HG03175 (cell line): ENCODE measurements around the gene ZSWIM6.

Source experiments
- ATAC-seq: cut with Tn5 transposase; IDR thresholded peaks from one replicate; pipeline ENCODE4 v1.9.1; 2021; ENCODE audit warnings: mild to moderate bottlenecking, moderate library complexity; ENCODE audit not compliant: unreplicated experiment

The ZSWIM6 gene

GRCh38 chr5:61472172-61472958, 140.3 kb downstream of the ZSWIM6 start:
- no peak for ATAC-seq

- no peak for ATAC-seq
These were observed 142.7 kb downstream of the ZSWIM6 start for GRCh38 chr5:61474746-61475145.

DNA sequence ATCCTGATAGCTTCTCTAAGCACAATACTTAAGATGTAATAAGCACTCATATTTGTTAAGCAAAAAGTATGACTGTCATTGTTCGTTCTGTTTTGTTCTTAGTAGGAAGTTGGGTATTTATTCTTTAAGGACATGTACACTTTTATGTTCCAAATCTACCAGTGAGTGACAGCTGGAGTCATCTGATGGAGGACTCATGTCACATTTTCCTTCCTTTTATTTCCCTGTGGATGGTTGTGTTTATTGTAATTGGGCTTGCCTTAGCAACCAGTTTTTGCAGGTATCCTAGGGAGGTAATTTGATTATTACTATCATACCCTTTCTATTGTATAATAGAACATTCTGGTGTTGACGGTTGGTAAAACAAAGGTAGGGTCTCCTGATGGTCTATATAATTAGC, 145.7 kb downstream of the ZSWIM6 start:
- no peak for ATAC-seq

- no peak for ATAC-seq
These were observed 148.0 kb downstream of the ZSWIM6 start for GRCh38 chr5:61479850-61480614.

DNA sequence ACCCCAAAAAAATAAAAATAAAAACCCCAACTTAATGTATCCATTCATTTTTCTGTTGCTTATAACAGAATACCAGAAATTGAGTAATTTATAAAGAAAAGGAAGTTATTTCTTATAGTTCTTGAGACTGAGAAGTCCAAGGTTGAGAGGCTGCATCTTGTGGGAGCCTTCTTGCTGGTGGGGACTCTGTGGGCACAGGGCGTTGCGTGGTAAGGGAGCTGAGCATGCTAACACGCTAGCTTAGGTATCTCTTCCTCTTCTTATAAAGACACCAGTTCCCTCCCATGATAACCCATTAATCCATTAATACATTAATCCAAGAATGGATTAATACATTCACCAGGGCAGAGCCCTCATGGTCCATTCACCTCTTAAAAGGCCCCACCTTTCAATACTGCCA, 150.9 kb downstream of the ZSWIM6 start:
- no peak for ATAC-seq

DNA sequence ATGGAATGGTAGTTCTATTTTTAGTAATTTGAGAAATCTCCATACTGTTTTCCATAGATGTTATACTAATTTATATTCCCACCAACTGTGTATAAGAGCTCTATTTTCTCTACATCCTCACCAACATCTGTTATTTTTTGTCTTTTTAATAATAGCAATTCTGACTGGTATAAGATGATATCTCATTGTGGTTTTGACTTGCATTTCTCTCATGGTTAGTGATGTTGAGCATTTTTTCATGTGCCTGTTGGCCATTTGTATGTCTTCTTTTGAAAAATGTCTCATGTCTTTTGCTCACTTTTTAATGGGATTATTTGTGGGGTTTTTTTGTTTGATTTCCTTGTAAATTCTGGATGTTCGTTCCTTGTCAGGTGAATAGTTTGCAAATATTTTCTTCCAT, 154.4 kb downstream of the ZSWIM6 start:
- no peak for ATAC-seq

DNA sequence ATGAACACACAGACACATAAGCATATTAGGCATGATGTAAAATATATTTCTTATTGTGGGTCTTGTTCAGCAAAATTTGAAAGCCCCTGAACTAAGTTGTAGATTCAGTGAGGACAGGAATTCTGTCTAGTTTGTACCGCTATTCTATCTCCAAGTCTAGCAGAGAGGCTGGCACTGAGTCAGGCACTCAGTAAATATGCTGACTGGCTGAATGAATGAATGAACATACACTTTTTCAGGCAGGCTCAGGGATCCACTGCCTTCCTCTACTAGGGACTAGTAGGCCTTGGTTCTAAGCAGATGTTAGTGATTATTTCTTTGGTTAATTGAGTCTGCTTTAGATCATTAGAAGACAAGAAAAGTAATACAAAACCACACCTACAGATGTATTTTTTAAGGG, 157.5 kb downstream of the ZSWIM6 start:
- no peak for ATAC-seq

DNA sequence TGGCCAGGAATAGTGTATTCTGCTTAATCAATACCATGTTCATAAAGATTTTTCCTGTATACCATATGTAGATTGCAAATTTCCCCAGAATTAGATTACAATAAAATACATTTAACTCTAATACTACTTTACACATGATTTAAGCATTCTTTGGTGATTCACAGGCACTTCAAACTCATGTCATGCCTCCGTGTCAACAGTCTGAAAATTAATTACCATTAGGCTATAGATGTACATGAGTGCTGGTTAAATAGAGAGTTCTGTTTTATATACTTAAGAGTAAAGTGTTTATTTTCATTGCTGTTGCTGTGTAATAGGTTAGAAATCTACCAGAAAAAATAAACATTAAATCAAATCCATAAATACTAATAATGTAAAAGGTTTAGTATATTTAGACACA, 159.8 kb downstream of the ZSWIM6 start:
- ATAC-seq: no peak

GRCh38 chr5:61493973-61494372, 161.9 kb downstream of the ZSWIM6 start:
- no peak for ATAC-seq

- no peak for ATAC-seq
These were observed 164.4 kb downstream of the ZSWIM6 start for GRCh38 chr5:61496446-61496845.

DNA sequence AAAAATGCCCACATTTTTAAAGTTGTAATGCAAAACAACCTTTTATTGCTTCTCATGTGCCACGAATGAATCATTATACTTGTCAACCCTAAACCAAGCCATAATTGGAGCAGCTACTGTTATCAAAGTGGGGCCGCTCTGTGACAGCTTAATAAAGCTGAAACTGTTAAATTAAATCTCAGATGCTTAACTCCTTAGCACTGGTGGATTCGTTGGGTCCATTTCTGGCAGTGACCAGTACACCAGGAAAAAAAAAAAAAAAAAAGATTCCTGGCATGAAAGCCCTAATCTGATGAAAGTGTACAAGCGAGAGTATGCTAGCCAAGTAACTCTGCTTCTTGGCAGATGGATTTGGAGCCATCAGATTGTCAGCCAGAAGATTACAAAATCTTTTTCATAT, 164.8 kb downstream of the ZSWIM6 start:
- no peak for ATAC-seq

GRCh38 chr5:61498121-61498520, 166.1 kb downstream of the ZSWIM6 start:
- no peak for ATAC-seq

GRCh38 chr5:61501971-61502370, 169.9 kb downstream of the ZSWIM6 start:
- no peak for ATAC-seq

DNA sequence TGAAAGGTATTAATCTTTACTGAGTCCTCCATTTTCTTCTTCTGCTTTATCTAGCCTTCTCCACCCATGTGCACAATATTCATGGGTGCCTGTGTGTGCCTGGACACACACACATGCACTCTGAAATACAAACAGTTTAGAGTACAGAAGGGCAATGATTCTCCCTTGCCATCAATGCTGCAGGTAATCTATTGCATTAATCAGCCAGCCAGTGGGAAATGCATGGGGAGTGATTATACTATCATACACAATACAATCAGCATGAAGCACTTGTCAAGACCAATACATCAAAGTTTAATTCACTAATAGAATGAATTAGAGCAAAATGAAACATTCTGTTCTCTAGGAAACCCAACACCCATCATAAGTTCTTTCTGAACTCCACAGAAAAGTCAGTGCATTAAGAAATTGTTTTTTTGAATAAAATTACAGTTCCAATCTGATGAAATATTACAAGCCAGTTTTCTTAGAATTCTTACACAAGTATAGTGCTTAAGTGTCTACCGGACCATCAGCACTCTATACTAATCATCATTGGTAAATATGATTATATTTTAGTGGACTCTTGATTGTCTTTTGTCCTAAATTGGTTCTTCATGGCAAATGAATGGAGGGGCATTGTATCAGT, 172.2 kb downstream of the ZSWIM6 start:
- ATAC-seq: no peak

- ATAC-seq: no peak
These were observed 173.2 kb downstream of the ZSWIM6 start for GRCh38 chr5:61505281-61505680.

GRCh38 chr5:61507232-61507631, 175.2 kb downstream of the ZSWIM6 start:
- ATAC-seq: no peak

DNA sequence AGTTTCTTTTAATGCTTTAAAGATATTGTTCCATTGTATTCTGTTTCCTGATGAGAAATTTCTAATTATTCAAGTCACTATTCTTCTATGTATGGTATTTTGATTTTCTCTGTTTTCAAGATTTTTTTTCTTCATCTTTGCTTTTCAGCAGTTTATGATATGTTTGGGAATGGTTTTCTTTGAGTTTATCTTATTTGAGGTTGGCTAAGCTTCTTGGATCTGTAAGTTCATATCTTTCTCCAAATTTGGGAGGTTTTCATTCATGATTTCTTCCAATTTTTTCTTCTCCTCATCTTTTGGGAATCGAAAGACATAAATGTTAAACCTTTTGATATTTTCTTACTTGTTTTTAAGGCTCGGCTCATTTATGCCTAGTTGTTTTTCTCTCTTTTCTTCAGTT, 184.9 kb downstream of the ZSWIM6 start:
- no peak for ATAC-seq

DNA sequence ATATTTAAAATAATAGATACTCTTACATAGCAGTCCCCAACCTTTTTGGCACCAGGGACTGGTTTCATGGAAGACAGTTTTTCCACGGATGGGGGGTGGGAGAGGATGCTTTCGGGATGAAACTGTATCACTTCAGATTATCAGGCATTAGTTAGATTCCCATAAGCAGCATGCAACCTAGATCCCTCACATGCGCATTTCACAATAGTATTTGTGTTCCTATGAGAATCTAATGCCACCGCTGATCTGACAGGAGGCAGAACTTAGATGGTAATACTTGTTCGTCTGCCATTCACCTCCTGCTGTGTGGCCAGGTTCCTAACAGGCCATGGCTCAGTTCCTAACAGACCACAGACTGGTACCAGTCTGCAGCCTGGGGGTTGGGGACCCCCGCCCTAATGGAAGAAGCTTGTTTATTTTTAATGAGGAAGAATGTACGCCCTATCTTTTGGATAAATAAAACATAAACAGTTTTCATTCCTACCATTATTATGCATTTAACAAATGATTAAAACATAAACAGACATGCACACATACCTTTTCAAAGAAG, 187.7 kb downstream of the ZSWIM6 start:
- no peak for ATAC-seq

GRCh38 chr5:61523073-61523472, 191.0 kb downstream of the ZSWIM6 start:
- ATAC-seq: no peak

- ATAC-seq: no peak
These were observed 191.9 kb downstream of the ZSWIM6 start for GRCh38 chr5:61523997-61524396.

GRCh38 chr5:61525512-61526206, 193.6 kb downstream of the ZSWIM6 start:
- no peak for ATAC-seq
